HG03103 (cell line): ENCODE results near the gene SLC15A3.
"Not testable (repeated sequence)": the region's sequence is repeated elsewhere in the genome, so short reads cannot be mapped to it uniquely, and the experiment has no call there.

Experiments
- ATAC-seq: cut with Tn5 transposase; IDR thresholded peaks from one replicate; pipeline ENCODE4 v1.9.1; 2021; ENCODE audit warnings: low read depth; ENCODE audit not compliant: unreplicated experiment

SLC15A3 gene

DNA sequence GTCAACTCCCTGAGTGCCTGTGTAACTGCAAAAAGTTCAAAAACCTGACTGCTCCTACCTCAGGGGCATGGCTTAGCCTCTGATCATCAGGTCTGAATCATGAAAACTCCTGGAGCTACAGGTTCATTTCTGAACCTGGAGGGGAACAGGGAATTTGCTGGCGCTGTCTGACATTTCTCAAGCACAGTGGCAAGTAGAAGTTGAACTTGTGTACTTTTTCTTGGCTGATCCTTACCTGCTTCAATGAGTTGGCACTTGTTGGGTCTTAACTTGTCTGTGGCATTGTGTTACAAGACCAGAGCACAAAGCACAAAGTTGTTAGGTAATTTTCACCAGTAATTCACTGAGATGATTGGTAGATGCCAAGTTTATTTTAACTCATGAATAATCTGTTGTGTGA is 34.7 kb downstream of the SLC15A3 start:
- no peak for ATAC-seq

DNA sequence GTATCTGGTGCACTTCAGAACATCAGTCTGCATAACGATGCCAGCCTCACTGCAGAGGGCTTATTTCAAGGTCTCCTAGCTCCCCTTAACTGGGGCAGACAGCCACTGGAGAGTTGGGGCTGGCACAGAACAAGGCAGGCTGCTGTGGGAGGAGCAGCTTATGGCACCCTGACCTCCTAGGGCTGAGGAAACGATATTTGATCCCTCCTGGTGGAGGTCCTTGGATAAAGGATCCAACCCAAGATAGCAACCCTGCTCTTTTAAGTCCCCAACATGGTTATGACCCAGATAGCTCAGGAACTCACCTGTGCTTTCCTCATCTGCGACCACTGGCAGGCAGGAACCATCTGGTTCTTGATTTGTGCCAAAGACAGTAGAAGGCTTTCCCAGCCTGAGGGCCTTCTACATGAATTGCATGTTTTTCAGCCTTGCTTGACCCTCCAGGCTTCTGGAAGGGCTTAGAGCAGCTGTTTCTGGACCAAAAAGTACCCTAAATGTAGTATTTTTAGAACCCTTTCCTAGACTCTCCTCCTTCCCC is 35.2 kb downstream of the SLC15A3 start:
- ATAC-seq, result no peak

DNA sequence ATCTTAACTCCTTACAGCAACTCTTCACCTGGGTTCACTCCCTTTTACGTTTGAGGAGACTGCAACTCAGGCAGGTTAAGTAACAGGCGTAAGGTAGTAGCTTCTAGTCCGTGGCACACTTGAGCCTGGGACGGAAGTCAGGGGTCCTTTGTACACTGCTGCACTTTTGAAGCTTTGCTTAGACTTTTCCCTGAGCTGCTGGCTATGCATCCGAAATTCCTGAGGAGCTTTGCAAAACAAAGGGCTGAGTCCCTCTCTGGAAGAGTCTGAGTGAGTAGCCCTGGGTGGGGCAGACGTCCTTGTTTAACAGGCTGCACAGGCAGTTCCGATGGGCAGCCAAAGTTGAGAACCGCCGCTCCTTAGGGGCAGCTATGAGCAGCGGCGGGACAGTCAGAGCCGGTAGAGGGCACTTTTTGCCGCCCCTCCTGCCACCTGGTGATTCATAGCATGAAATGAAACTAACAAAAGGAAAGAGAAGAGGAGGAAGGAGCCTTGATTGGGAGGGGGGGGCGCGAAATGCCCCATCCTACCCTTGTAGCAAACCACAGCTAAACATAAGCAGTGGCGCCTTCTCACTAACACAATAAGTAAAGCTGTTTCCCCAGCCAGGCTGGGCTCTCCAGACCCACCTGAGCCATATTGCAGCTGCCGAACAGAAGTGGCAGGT is 36.6 kb downstream of the SLC15A3 start:
- ATAC-seq, result peak; percentile 35

DNA sequence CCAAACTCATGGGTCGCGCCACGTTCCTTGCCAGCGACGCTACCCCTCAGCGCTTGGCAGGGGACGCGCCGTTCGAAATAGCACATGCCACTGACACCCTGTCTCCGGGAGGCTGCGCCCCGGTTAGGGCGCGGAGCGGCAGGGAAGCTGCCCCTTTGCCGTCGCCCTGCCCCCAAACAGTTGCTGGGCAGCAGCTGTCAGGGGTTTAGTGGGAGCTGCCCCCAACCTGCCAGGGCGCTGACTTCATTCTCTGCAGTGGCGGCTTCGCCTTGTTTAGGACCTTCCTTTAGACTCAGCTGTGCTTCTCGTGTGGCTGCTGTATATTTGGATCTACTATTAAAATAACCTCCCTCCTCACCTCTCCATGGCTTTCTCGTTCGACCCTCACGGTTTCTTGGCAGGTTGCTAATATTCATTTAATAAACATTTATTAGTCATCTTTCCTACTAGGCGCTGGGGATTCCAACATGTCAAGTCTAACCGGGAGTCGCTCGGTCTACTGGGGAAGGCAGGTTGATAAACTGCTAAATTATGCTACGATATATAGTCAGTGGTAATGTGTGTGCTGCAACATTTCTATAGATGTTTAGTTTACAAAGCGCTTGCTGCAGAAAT is 37.2 kb downstream of the SLC15A3 start:
- no peak for ATAC-seq

DNA sequence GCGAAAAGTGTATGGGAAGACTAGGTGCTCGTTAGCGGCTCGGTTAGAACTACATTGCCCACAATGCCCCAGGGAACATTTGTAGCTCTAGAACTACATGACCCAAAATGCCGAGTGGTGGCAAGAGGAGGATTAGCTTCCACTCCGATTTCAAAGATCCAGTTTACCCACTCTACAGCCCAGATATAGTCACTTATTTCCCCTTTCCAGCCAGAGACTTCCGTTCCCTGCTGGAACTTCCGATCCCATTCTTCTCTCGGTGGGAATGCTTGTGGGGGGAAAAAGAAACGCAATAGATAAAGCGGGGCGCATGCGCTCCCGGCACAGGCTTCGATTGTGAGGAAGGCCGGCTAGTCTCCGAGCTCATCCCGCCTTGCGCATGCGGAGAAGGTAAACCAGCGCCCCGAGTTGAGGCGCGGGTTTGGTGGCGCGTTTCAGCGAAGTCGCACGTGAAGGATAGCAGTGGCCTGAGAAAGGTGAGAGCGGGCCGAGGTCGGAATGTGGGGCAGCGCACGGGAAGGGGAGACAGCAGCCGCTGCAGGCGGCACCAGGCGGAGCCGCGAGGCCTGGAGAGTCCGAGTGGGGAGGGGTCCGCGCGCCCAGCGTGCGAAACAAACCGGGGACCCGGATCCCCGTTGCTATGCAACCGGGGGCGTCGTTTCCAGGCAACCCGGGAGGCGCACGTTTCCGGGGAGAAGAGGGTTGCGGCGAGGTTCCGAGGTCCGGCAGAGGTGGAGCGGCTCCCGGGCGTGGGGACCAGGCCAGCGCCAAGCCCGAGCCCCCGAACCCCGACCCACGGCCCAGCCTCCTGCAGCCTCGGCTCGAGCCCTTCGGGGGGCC is 38.0 kb downstream of the SLC15A3 start, which contains the start of gene TMEM109:
Gene TMEM109, plus strand, starts transcription at position 366 of the 840 bp plus-strand sequence. CDS start 5,536 bp downstream, outside the sequence.
- ATAC-seq, result peak; percentile 35

DNA sequence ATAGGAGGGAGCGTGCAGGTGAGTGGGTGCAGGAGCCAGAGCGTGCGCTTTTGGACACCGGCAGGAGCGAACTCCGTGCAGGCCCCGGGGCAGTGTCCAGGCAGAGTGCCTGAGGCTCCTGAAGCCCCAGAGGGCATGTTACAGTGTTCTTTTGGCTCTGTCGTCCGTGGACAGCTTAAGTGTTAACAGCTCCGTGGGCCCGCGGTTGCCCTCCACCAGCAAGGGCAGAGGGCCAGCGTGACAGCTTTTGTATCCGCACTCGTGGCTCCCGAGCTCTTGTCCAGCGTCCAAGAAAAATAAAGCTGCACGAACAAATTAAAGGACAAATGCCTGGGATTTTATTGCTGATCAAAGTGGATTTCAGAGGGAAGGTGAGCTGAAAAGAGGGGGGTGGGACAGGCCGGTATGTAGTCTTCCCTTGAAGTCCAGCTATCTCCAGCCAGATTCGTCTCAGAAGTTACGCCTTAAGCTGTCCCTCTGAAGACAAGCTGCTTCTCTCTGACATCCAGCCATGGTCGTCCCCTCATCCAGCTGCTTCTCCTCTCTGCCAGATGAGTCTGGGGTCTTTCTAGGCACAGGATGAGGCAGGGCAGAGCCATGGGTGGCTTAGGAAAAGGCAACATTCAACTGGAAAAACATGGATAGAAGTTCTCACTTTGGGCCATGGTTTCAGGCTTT is 39.0 kb downstream of the SLC15A3 start:
- no peak for ATAC-seq

DNA sequence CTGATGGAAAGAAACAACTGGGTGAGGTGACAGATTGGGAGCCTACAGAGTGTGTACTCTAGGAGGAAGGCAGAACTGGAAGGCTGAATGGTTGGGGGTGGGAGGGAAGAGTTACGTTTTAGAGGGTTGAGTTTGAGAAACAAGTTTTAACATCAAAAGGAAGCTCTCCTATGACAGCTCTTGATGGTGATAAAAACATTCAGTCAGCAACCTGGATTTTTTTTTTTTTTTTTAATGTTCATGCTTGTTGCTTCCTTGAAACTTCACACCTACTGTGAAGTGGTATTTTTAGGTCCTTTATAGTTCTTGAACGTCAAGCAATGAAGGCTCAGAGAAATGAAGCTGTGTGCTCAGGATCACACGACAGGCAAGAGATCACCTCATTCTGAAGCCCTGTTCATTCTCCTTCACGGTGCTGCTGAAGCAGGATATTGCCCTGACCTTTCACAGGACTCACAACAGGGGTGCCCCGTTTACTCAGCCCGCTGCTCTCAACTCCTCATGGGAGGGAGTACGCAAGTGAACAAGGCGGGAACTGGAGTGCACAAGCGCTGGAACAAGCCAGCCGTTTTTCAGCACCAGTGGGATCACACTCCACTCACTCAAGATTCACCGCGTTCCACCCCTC is 39.6 kb downstream of the SLC15A3 start:
- ATAC-seq, result no peak

DNA sequence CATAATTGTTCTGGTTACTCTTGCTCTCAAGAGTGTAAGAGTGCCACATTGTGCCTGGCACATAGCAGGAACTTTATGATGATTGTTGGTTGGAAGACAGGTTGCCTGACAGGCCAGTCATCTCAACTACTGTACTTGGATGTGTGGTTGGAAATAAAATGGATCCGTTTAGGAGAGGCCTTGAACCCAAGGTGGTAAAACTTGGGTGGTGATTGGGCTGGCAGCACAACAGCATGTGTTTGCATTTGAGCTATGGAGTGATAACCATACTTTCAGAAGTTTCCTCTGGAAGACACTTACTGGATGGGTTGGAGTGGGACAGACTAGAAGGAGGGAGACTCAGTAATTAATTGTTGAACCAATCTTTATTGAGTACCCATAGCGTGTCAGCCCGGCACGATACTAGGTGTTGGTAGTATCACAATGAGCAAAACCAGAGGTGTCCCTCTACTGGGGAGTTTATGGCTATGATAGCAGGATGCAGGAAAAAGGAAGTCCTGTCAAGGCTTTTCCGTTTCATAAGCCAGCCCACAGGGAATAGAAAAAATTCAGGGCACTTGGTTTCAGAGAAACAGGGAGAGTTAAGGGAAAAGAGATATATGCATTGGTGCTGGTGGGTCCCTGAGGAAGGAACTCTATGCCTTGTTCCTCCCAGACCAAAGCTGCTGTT is 41.1 kb downstream of the SLC15A3 start:
- no peak for ATAC-seq

DNA sequence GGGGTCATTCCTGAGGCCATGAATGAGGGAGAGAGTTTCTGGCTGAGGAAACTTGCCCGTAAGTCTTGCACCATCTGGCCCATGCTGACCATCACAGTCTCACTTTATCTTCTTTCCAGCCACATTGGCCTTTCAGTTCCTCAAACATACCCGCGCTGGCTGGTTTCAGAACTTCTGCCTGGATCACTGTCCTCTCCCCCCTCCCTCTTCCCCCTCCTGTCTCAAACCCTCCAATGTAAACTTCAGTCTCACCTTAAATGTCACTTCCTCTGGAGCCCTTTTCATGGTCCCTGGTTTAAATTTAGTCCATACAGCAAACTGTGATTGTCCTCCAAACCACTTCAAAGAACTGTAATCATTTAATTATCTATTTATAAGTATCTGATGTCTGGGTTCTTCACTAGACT is 41.7 kb downstream of the SLC15A3 start:
- ATAC-seq, result peak; percentile 34

DNA sequence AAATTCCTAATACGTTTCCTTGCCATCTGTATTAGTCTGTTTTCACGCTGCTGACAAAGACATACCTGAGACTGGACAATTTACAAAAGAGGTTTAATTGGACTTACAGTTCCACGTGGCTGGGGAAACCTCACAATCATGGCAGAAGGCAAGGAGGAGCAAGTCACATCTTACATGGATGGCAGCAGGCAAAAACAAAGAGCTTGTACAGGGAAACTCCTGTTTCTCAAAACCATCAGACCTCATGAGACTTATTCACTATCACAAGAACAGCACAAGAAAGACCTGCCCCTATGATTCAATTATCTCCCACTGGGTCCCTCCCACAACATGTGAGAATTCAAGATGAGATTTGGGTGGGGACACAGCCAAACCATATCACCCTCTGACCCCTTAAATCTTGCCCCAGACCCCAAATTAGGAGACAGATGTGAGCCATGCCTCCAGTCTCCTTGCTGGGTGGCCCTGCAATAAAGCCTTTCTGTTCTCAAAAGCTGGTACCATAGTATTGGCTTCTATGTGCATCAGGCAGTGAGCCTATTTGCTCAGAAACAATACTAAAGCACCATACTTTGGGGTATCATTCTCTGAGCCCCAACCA is 42.2 kb downstream of the SLC15A3 start:
- not testable (repeated sequence) for ATAC-seq

DNA sequence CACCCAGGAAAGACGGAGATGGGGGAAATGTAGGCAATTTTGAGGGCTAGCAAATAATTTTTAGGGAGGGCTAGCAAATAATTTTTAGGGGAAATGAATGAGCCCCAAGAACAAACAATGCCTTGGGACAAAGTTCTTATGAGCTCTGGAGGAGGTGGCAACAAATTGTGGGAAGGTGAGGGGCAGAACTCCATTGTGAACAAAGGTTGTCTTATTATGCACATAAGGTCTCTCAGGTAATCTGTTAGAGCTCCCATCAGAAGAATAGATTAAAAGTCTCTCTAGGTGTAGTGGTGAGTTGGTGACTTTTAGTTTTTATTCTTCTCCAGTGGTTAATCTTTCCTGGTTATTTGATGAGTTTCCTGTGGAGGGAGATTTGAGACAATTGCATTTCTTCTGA is 43.2 kb downstream of the SLC15A3 start:
- no peak for ATAC-seq

DNA sequence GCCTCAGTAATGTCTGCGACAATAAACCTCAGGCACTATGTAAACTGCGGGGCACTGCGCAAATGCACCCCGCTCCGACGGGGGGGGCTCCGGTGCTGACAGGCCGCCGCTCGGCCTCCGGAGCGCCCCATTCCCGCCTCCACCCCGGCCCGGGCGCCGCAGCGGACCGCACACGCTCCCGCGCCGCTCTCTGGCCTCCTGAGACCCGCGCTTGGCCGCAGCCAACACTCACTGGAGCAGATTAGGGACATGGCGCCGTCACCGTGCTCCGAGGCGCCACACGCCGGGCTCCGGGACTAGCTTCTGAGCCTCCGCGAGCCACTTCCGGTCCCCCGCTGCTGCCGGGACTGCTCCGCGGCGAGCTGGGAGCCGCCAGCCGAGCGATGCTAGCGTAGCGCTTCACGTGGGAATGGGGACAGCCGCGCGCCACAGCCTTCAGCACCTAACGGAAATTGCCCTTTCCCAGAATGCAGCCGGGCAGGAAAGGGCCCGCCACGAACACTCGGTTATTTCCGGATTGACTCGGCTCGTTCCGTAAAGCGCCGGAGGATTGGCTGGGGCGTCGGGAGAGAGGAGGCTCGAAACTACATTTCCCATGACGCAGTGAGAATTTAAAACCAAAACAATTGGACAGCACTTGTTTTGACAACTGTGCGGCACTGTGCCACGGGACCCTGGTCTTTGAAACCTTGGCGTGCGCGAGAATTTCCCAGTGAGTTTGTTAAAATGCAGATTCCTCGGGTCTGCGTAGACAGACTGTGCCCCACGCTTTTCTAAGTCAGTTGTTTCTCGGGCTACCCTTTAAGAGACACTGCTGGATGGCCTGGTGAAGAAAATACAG is 45.6 kb downstream of the SLC15A3 start, which contains the start of gene PRPF19:
Gene PRPF19, minus strand, starts transcription at position 454 of the 841 bp plus-strand sequence. Its CDS starts 203 bp downstream, at position 251.
- ATAC-seq, result peak; percentile 52

DNA sequence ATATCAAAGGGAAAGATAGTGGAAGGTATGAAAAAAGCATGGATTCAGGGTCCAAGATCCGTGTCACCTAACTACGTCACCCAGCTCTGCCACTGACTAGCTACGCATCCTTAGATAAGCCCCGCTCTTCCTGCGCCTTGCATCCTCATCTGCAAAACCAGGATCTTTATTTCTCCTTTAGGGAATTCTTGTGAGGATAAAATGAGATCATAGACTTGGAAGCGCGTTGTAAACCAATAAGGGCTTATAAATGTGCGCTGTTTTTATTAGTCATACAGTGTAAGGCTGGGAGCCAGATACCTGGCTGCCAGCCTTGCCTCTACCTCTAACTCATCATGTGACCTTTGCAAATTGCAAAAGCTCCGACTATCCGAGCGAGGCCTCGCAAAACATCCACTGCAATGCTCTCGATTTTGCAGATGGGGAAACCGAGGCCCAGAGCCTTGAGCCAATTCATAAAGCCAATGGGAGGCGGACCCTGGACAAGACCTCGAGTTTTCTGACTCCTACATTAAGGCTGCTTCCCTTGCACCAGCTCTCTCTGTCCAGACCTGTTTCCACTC is 46.3 kb downstream of the SLC15A3 start:
- ATAC-seq, result no peak

DNA sequence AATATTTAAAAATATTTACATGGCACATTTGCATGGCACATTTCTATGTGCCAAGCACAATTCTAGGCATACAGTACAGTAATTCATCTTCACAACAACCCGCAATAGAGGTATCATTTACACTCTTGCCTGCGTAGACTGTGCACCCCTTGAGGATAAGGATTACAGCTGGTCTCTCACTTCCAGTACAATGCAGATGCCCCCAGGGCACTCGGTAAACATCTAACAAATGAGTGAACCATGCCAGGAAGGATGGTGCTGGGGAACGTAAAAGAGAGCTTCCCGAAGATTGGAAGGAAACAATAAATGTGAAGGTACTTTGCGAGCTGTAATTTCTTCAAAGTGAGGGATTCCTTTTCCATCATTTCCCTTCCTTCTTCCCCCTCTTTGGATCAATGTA is 46.9 kb downstream of the SLC15A3 start:
- no peak for ATAC-seq

DNA sequence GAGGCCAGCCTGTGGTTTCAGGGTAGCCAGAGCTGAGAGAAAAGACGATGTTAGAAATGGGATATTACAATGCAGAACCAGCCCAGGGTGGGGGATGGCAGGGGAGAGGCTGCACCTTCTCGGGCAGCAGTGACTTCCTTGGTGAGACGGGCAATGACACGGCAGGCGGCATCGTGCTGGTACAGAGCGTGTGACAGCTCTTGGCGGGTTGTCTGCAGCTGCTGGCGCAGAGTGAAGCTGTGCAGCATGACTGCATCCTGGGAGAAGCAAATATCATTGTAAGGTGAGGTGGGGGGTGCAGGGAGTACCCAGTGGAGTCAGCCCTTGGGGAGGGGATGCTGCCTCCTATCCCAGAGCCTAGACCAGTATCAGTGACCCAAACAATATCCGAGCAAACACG is 49.4 kb downstream of the SLC15A3 start:
- ATAC-seq, result no peak

DNA sequence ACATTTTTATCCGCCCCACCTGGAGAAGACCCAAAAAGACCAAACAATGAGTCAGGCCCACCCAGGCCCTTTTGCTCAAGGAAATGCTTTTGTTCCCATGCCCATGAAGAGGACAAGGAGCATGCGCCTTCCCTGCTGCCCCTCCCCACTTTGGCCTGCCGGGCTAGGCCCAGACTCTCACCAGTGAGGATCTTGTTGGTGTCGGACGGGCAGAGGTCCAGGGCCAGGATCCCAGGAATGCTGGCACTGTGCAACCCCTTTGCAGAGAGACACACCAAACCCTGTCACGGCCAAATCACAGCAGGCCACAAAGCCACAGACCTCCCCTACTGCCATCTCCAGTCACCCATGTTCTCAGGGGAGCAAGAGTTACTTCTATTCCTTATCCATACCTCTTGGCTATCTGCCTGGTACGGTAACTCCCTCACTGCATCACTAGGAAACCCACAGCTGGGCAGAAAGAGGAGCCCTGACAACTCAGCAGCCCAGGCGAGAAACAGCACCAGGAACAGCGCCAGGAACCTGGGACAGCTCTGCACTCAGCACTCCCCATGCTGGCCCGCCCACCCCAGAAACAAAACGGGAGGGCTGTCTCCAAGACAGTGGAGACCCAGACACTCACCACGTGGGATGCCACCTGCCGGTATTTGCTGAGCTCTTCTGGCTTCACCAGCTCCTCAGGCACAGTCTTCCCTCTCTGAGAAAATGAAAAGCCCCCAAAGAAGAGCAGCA is 51.1 kb downstream of the SLC15A3 start:
- ATAC-seq, result no peak

DNA sequence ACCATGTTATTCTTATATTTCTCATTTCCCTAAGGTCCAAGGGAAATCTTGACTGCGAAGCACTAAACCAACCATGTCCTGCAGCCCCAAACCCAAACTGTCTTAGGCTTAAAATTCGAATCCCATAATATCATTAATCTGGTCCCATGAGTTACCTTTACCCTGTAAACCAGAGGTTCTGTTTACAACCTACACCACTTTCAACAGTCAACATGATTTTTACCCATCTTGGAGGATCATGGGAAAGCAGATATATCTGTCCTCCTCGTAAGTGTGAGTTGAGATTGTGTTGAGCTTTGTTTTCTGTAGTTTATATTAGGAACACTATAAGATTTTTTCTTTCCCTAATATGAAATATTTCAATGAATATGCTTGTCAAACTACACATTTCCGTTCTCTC is 52.0 kb downstream of the SLC15A3 start:
- no peak for ATAC-seq
